HG02610 (cell line): ENCODE measurements around the gene BCAM.
"Not testable (repeated sequence)": the region's sequence is repeated elsewhere in the genome, so short reads cannot be mapped to it uniquely, and the experiment has no call there.

ENCODE experiments used
- ATAC-seq: cut with Tn5 transposase; IDR thresholded peaks from one replicate; pipeline ENCODE4 v1.9.1; 2021; ENCODE audit warnings: mild to moderate bottlenecking, moderate library complexity; ENCODE audit not compliant: unreplicated experiment

BCAM gene

GRCh38 chr19:44808463-44809371 lies at the start of gene BCAM:
TSS of gene BCAM (plus strand) at chr19:44809103. CDS start at chr19:44809125, 22 bp downstream.
- ATAC-seq, result no peak

- no peak for ATAC-seq
Measured at GRCh38 chr19:44762038-44762437, 46.9 kb upstream of the BCAM start.

GRCh38 chr19:44765033-44765948 lies 43.6 kb upstream of the BCAM start:
- no peak for ATAC-seq

GRCh38 chr19:44765949-44766335 lies 43.0 kb upstream of the BCAM start:
- ATAC-seq, result no peak

- ATAC-seq, result no peak
Measured at GRCh38 chr19:44767295-44768180, 41.4 kb upstream of the BCAM start.

- peak; percentile 92 for ATAC-seq
Measured at GRCh38 chr19:44770550-44771257, 38.2 kb upstream of the BCAM start.

GRCh38 chr19:44772144-44772543 lies 36.8 kb upstream of the BCAM start:
- not testable (repeated sequence) for ATAC-seq

GRCh38 chr19:44772959-44773358 lies 35.9 kb upstream of the BCAM start:
- no peak for ATAC-seq

- ATAC-seq, result no peak
Measured at GRCh38 chr19:44775676-44776240, 33.1 kb upstream of the BCAM start.

GRCh38 chr19:44776402-44777096 lies 32.4 kb upstream of the BCAM start:
- ATAC-seq, result no peak

GRCh38 chr19:44777715-44778347 lies 31.1 kb upstream of the BCAM start, which contains the start of gene CBLC:
TSS of gene CBLC (plus strand) at chr19:44777890. CDS start at chr19:44777932, 42 bp downstream.
- no peak for ATAC-seq

GRCh38 chr19:44779150-44779549 lies 29.8 kb upstream of the BCAM start:
- ATAC-seq, result no peak

GRCh38 chr19:44781694-44782093 lies 27.2 kb upstream of the BCAM start:
- ATAC-seq, result not testable (repeated sequence)

- ATAC-seq, result no peak
Measured at GRCh38 chr19:44782729-44783128, 26.2 kb upstream of the BCAM start.

- ATAC-seq, result no peak
Measured at GRCh38 chr19:44783545-44783944, 25.4 kb upstream of the BCAM start.

- ATAC-seq, result no peak
Measured at GRCh38 chr19:44785271-44785670, 23.6 kb upstream of the BCAM start.

- ATAC-seq, result no peak
Measured at GRCh38 chr19:44785993-44786392, 22.9 kb upstream of the BCAM start.

GRCh38 chr19:44788971-44789370 lies 19.9 kb upstream of the BCAM start:
- no peak for ATAC-seq
